ENCODE data around the gene GPR146.

Gene GPR146

GRCh38 chr7:1044189-1045068 lies at the start of gene GPR146:
Gene GPR146 (plus strand): TSS chr7:1044546. CDS start chr7:1057516, 12,970 bp downstream.
- peak; percentile 93 to 97 for DNase-seq (ENCODE audit: low read depth in 2 of 2)
- peak; percentile 71 for TF ChIP-seq CTCF (IDR thresholded peaks at IDR 0.05; ENCODE audit: low read depth, low read length)
- H3K4me3 ChIP-seq (replicated peaks in 1 of 2; ENCODE audit: low read depth in 2 of 2, low read length in 2 of 2), result peak within 1 kb of the TSS; percentile 58 to 76

GRCh38 chr7:994592-995308 lies 49.6 kb upstream of the GPR146 start:
- H3K4me3 ChIP-seq (replicated peaks in 1 of 2; ENCODE audit: low read depth in 2 of 2, low read length in 2 of 2), result no peak overlapping the region
- no peak for TF ChIP-seq CTCF (IDR thresholded peaks at IDR 0.05; ENCODE audit: low read depth, low read length)
- no peak for DNase-seq (ENCODE audit: low read depth in 2 of 2)

GRCh38 chr7:995571-995970 lies 48.8 kb upstream of the GPR146 start:
- no peak for TF ChIP-seq CTCF (IDR thresholded peaks at IDR 0.05; ENCODE audit: low read depth, low read length)
- no peak for DNase-seq (ENCODE audit: low read depth in 2 of 2)
- no peak overlapping the region for H3K4me3 ChIP-seq (replicated peaks in 1 of 2; ENCODE audit: low read depth in 2 of 2, low read length in 2 of 2)

- no peak for DNase-seq (ENCODE audit: low read depth in 2 of 2)
These were observed 48.1 kb upstream of the GPR146 start for GRCh38 chr7:996079-996872.

GRCh38 chr7:997404-998395 lies 46.6 kb upstream of the GPR146 start:
- no peak overlapping the region for H3K4me3 ChIP-seq (replicated peaks in 1 of 2; ENCODE audit: low read depth in 2 of 2, low read length in 2 of 2)
- no peak for TF ChIP-seq CTCF (IDR thresholded peaks at IDR 0.05; ENCODE audit: low read depth, low read length)
- no peak for DNase-seq (ENCODE audit: low read depth in 2 of 2)

More at GRCh38 chr7:996079-996872, 48.1 kb upstream of the GPR146 start:
- TF ChIP-seq CTCF (IDR thresholded peaks at IDR 0.05; ENCODE audit: low read depth, low read length), result no peak
- H3K4me3 ChIP-seq (replicated peaks in 1 of 2; ENCODE audit: low read depth in 2 of 2, low read length in 2 of 2), result no peak overlapping the region
